SU-DHL-6 (cell line): ENCODE data around the gene MYO5C.

Source experiments
- EZH2phosphoT487 ChIP-seq: fragments of 200-600 bp; sonication (generic), shearing (Covaris generic); conservative IDR thresholded peaks from 2 replicates; pipeline ENCODE4 v1.6.1; 2018; ENCODE audit warnings: mild to moderate bottlenecking, antibody characterized with exemption, low read length, moderate library complexity, mixed read lengths
- TF ChIP-seq, protein P1 (sequence below): fragments of 200-600 bp; sonication (generic); IDR thresholded peaks from one replicate; pipeline ENCODE4 v1.5.1; 2017; ENCODE audit warnings: antibody characterized with exemption, mild to moderate bottlenecking, low read length, moderate library complexity; ENCODE audit not compliant: insufficient read depth, poor library complexity, severe bottlenecking

DNA sequence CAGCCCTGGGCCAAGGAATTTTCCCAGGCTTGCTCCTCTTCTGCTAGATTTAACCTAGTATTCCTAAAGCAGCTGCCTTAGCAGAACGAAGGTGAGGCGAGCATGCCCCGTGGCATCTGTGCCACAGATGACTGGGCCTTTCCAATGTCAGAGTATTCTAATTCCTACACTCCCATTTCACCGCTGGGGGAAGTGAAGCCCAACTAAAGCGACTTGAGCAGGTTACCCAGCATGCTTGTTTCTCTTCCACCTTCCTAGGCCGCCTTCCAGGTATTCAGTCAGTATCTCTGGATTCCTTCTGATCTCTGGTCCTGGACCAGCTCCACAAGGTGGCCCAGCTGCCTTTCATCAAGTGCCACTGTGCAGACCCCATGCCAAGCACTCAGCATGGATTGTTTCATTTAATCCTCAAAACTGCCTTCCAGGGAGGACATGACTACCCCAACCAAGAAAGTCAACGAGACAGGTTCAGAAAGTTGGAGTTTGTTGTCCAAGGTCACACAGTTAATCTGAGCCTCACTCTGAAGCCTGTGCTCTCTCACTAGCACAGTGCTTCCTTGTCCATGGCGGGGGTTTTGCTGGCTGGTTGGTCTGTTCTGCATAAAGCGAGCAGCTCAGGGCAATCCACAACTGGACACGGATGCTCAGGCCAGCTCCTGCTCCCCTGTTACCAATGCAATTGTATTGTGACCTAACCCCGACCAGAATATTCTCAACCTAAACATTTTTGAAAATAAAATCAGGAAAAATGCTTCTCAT, 15.1 kb downstream of the MYO5C start:
- TF ChIP-seq, protein P1, sequence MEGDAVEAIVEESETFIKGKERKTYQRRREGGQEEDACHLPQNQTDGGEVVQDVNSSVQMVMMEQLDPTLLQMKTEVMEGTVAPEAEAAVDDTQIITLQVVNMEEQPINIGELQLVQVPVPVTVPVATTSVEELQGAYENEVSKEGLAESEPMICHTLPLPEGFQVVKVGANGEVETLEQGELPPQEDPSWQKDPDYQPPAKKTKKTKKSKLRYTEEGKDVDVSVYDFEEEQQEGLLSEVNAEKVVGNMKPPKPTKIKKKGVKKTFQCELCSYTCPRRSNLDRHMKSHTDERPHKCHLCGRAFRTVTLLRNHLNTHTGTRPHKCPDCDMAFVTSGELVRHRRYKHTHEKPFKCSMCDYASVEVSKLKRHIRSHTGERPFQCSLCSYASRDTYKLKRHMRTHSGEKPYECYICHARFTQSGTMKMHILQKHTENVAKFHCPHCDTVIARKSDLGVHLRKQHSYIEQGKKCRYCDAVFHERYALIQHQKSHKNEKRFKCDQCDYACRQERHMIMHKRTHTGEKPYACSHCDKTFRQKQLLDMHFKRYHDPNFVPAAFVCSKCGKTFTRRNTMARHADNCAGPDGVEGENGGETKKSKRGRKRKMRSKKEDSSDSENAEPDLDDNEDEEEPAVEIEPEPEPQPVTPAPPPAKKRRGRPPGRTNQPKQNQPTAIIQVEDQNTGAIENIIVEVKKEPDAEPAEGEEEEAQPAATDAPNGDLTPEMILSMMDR, result no peak
- TF ChIP-seq EZH2phosphoT487, result no peak
